H1 (cell line): ENCODE data around the gene SMARCC2. TPM values are rescaled to one million over a fixed set of nuclear protein-coding genes. Genes with fewer than 3 reads are reported as not detected.

Experiments
- CBX8 ChIP-seq: fragments of 300-800, 300-1000 bp; sonication (generic); IDR thresholded peaks from 2 replicates; pipeline ENCODE4 v1.7.1; 2016; ENCODE audit warnings: low read depth, low read length, borderline replicate concordance
- TAF7 ChIP-seq: optimal IDR thresholded peaks from 2 replicates; pipeline ENCODE3; 2011; ENCODE audit warnings: low read depth, mild to moderate bottlenecking, inconsistent platforms, low read length, moderate library complexity, borderline replicate concordance
- TCF12 ChIP-seq: IDR thresholded peaks from 2 replicates; pipeline ENCODE4 v1.6.1; 2011; ENCODE audit warnings: low read depth, mild to moderate bottlenecking, low read length
- polyA plus RNA-seq, 7 experiments: library from polyadenylated mRNA; depleted of rRNA in 3 of 7; stranded (reverse) in 5 of 7; unstranded in 2 of 7; fragments of >200 nt in 5 of 7; fragments of 200-250 nt in 2 of 7; gene quantifications; 1 replicate in 5 of 7; 2 replicates in 1 of 7; 4 replicates in 1 of 7; pipeline versions ENCODE4 v1.2.1 to v1.2.3, GENCODE V29; 2011 to 2013; ENCODE audit warnings: missing spikeins in 2 of 7, mixed read lengths in 2 of 7
- total RNA-seq: library from RNA; stranded (reverse); fragmentation: NEBNext Ultra II Directional; extraction: Animal tissue kit (Norgen Biotek cat#: 25700); gene quantifications from 2 replicates; pipeline ENCODE4 v1.2.1, GENCODE V29; 2021

SMARCC2 gene
- total and polyA plus RNA-seq, 2 of the 8 experiments (the other 6 are each of a cell fraction or from before 2014, with no cell fraction given), result 33.9 to 78.5 TPM

- TF ChIP-seq TCF12 (no peak), CBX8 (no peak), TAF7 (no peak)
Observed at GRCh38 chr12:56124133-56124532, 65.2 kb downstream of the SMARCC2 start (continued).
